Panc1 (cell line): ENCODE results near the gene MAP2K7. TPM values are rescaled to one million over a fixed set of nuclear protein-coding genes. Genes with fewer than 3 reads are reported as not detected.

Source experiments
- ATAC-seq: fragments of 200-7000 bp; cut with Tn5 transposase; 2 replicates; pipeline ENCODE4 v1.9.1; 2020; ENCODE audit warnings: mild to moderate bottlenecking, moderate library complexity
- BruUV-seq: library from RNA; stranded (reverse); fragments of 400-500 nt; replicated peaks from 2 replicates; lab custom pipeline; 2021; lab: Mats Ljungman, UMichigan
- CTCF ChIA-PET: fragments of 300-600 bp; sonication (Branson Sonifier 250); formaldehyde crosslinking; loops from one replicate; lab custom pipeline; 2022; ENCODE audit warnings: antibody characterized with exemption; lab: Charles Lee
- POLR2A ChIA-PET: fragments of 300-600 bp; sonication (Branson Sonifier 250); formaldehyde crosslinking; loops from one replicate; lab custom pipeline; 2022; ENCODE audit warnings: antibody characterized with exemption; lab: Charles Lee
- DNase-seq: peaks from one replicate; pipeline ENCODE4 v3.0.0-alpha.2; 2010; ENCODE audit warnings: low read depth, low spot score
- H3K27ac ChIP-seq: 2 replicates; pipeline ENCODE4 v1.5.1; 2011; ENCODE audit warnings: mild to moderate bottlenecking, low read length, inconsistent platforms
- H3K27me3 ChIP-seq: fragments of 200-500 bp; sonication (Bioruptor generic); 2 replicates; pipeline ENCODE4 v1.6.0; 2014; ENCODE audit warnings: low read length, inconsistent platforms; ENCODE audit not compliant: control insufficient read depth, insufficient read depth
- H3K36me3 ChIP-seq: fragments of 200-500 bp; sonication (Bioruptor generic); 2 replicates; pipeline ENCODE4 v1.5.1; 2014; ENCODE audit warnings: inconsistent platforms, mild to moderate bottlenecking, low read length, moderate library complexity; ENCODE audit not compliant: control insufficient read depth, insufficient read depth
- H3K4me1 ChIP-seq: 2 replicates; pipeline ENCODE4 v1.5.1; 2011; ENCODE audit warnings: inconsistent platforms, mild to moderate bottlenecking, low read length, moderate library complexity; ENCODE audit not compliant: control insufficient read depth, insufficient read depth
- H3K4me3 ChIP-seq, 2 experiments: 2 replicates each; pipeline ENCODE4 v1.5.1; 2011 to 2012; ENCODE audit warnings: low read depth in 2 of 2, low read length in 2 of 2, mild to moderate bottlenecking in 2 of 2, inconsistent platforms in 1 of 2, moderate library complexity in 1 of 2
- H3K9me3 ChIP-seq: fragments of 200-500 bp; sonication (Bioruptor generic); 2 replicates; pipeline ENCODE4 v1.5.1; 2014; ENCODE audit warnings: low read depth, mild to moderate bottlenecking, inconsistent platforms, low read length, moderate library complexity; ENCODE audit not compliant: control insufficient read depth, insufficient read depth
- POLR2AphosphoS5 ChIP-seq: IDR thresholded peaks from 2 replicates; pipeline ENCODE4 v1.6.1; 2012; ENCODE audit warnings: mild to moderate bottlenecking, low read depth, low read length, moderate library complexity
- REST ChIP-seq, 2 experiments: IDR thresholded peaks; 2 replicates each; pipeline ENCODE4 v1.6.1; 2011 to 2012; ENCODE audit warnings: low read depth in 2 of 2, control low read depth in 1 of 2, low read length in 1 of 2, mild to moderate bottlenecking in 1 of 2, moderate library complexity in 1 of 2; ENCODE audit not compliant: insufficient read depth in 1 of 2
- SIN3A ChIP-seq: IDR thresholded peaks from 2 replicates; pipeline ENCODE4 v1.6.1; 2012; ENCODE audit warnings: low read depth, mild to moderate bottlenecking, low read length, moderate library complexity, borderline replicate concordance; ENCODE audit not compliant: insufficient read depth
- TCF7L2 ChIP-seq: IDR thresholded peaks from 2 replicates; pipeline ENCODE4 v1.6.1; 2011; ENCODE audit warnings: mild to moderate bottlenecking, low read depth, low read length, inconsistent platforms
- in situ Hi-C: cut with HindIII; loops from 2 replicates; pipeline ENCODE4 v1.10.0; 2016; ENCODE audit warnings: low sequenced_read_pairs, low pct_unique_long_range_greater_than_20kb
- intact Hi-C: fragments of 100-400 bp; cut with micrococcal nuclease; formaldehyde crosslinking; loops from one replicate; pipeline ENCODE4 v1.10.0; 2022; ENCODE audit not compliant: unreplicated experiment
- total RNA-seq: library from RNA; stranded (reverse); gene quantifications from one replicate; pipeline ENCODE4 v1.2.1, GENCODE V29; 2021; ENCODE audit not compliant: unreplicated experiment
- TF ChIP-seq, protein P1 (sequence below): fragments of 450-650 bp; IDR thresholded peaks from 2 replicates; pipeline ENCODE4 v1.5.1; 2017; ENCODE audit warnings: mild to moderate bottlenecking

Gene MAP2K7
- total RNA-seq, 1 experiment from 2014 or later, result 32.9 TPM

- Histone ChIP-seq H3K36me3 (no peaks in the 10 kb centered on the region), H3K9me3 (no peaks in the 10 kb centered on the region), H3K27ac (no peak overlapping the region), H3K4me1 (no peaks in the 10 kb centered on the region), H3K27me3 (no peaks in the 10 kb centered on the region), H3K4me3 (no peak overlapping the region)
- ATAC-seq (no peak), DNase-seq (no peak)
- ChIA-PET CTCF (no interaction called here), POLR2A (no interaction called here)
- BruUV-seq, result no TSS peak
- TF ChIP-seq REST (IDR thresholded peaks at IDR 0.05; ENCODE audit: insufficient read depth in 1 of 2, low read depth in 2 of 2, low read length in 1 of 2), result no peak
- TF ChIP-seq TCF7L2, result no peak
- no peak for TF ChIP-seq SIN3A
- TF ChIP-seq, protein P1, sequence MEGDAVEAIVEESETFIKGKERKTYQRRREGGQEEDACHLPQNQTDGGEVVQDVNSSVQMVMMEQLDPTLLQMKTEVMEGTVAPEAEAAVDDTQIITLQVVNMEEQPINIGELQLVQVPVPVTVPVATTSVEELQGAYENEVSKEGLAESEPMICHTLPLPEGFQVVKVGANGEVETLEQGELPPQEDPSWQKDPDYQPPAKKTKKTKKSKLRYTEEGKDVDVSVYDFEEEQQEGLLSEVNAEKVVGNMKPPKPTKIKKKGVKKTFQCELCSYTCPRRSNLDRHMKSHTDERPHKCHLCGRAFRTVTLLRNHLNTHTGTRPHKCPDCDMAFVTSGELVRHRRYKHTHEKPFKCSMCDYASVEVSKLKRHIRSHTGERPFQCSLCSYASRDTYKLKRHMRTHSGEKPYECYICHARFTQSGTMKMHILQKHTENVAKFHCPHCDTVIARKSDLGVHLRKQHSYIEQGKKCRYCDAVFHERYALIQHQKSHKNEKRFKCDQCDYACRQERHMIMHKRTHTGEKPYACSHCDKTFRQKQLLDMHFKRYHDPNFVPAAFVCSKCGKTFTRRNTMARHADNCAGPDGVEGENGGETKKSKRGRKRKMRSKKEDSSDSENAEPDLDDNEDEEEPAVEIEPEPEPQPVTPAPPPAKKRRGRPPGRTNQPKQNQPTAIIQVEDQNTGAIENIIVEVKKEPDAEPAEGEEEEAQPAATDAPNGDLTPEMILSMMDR, result no peak
- no peak for TF ChIP-seq POLR2AphosphoS5
- in situ Hi-C loops, result no loop called here
- intact Hi-C loops, result no loop called here
These were observed 40.3 kb upstream of the MAP2K7 start for GRCh38 chr19:7863157-7863970.

DNA sequence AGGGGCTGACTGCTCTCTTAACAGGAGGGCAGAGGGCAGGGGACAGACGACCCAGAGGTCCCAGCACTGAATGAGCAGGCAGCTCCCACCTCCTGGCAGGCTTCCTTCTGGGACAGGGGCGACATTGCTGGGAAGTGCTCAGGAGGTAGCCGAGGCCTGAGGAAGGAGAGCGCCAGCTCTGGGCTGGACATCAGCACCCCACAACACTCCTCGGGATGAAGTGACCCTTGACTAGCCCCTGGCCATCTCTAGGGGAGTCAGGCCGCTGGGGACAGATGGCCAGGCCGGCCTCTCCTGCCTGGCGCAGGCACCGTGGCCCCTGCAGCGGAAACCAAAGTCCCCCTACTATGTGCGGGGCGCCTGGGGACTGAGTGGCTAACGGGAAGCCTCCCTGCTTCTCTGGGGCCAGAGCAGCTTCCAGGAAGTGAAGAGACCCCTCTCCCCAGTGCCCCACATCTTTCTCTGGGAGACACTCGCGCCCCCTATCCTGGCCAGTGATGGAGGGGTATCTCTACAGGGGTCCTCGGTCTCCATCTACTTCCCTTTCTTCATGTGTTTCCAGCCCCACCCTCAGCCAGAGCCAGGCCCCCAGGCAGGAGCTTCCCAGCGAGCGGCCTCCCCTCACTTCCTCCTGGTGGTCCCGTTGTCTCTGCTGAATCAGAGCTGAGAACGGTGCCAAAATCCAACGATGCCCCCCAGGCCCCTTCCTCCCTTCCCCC lies 39.5 kb upstream of the MAP2K7 start:
- H3K27me3 ChIP-seq, result no peaks in the 10 kb centered on the region
- DNase-seq (no peak), ATAC-seq (no peak)
- in situ Hi-C loops, result no loop called here
- ChIA-PET CTCF (no interaction called here), POLR2A (no interaction called here)
- H3K36me3 ChIP-seq, result no peaks in the 10 kb centered on the region
- no peaks in the 10 kb centered on the region for H3K9me3 ChIP-seq
- no peak overlapping the region for H3K4me3 ChIP-seq
- intact Hi-C loops, result no loop called here
- TF ChIP-seq TCF7L2 (no peak), POLR2AphosphoS5 (no peak), SIN3A (no peak), REST (IDR thresholded peaks at IDR 0.05; ENCODE audit: insufficient read depth in 1 of 2, low read depth in 2 of 2, low read length in 1 of 2) (no peak)
- TF ChIP-seq, protein P1, result no peak
- H3K27ac ChIP-seq, result no peak overlapping the region
- BruUV-seq, result no TSS peak
- H3K4me1 ChIP-seq, result no peaks in the 10 kb centered on the region
